GM06990 (cell line): ENCODE measurements around the gene STK4.
A peak's percentile ranks its signal among the peaks of the same experiment; 100 is the strongest.

ENCODE experiments used
- DNase-seq: peaks from one replicate; pipeline ENCODE4 v3.0.0-alpha.2; 2011; ENCODE audit not compliant: insufficient read length; ENCODE audit errors: extremely low read depth
- H3K27me3 ChIP-seq: replicated peaks from 2 replicates; pipeline ENCODE4 v1.6.0; 2011; ENCODE audit warnings: low read length; ENCODE audit not compliant: control insufficient read depth, insufficient read depth
- H3K36me3 ChIP-seq: 2 replicates; pipeline ENCODE4 v1.5.1; 2011; ENCODE audit warnings: low read length; ENCODE audit not compliant: control insufficient read depth, insufficient read depth
- H3K4me3 ChIP-seq: replicated peaks from 2 replicates; pipeline ENCODE4 v1.5.1; 2011; ENCODE audit warnings: low read depth, mild to moderate bottlenecking, control low read depth, low read length
- CTCF ChIP-seq: IDR thresholded peaks from 2 replicates; pipeline ENCODE4 v1.5.1; 2011; ENCODE audit warnings: low read length, control low read depth, mild to moderate bottlenecking, inconsistent platforms; ENCODE audit not compliant: insufficient read depth, poor library complexity, severe bottlenecking

The STK4 gene

GRCh38 chr20:44965651-44966029, 672 bp upstream of the STK4 start:
- Histone ChIP-seq H3K4me3 (peak overlapping the region; percentile 97), H3K36me3 (no peaks in the 10 kb centered on the region; the same call in 1 of the 2 replicates), H3K27me3 (no peaks in the 10 kb centered on the region)
- no peak for DNase-seq
- no peak for TF ChIP-seq CTCF

GRCh38 chr20:44967207-44967807, 995 bp downstream of the STK4 start:
- H3K36me3 ChIP-seq = no peaks in the 10 kb centered on the region; the same call in none of the 2 replicates
- H3K27me3 ChIP-seq = no peaks in the 10 kb centered on the region
- H3K4me3 ChIP-seq = peak overlapping the region; percentile 97
- no peak for TF ChIP-seq CTCF
- DNase-seq = peak; percentile 41

DNA sequence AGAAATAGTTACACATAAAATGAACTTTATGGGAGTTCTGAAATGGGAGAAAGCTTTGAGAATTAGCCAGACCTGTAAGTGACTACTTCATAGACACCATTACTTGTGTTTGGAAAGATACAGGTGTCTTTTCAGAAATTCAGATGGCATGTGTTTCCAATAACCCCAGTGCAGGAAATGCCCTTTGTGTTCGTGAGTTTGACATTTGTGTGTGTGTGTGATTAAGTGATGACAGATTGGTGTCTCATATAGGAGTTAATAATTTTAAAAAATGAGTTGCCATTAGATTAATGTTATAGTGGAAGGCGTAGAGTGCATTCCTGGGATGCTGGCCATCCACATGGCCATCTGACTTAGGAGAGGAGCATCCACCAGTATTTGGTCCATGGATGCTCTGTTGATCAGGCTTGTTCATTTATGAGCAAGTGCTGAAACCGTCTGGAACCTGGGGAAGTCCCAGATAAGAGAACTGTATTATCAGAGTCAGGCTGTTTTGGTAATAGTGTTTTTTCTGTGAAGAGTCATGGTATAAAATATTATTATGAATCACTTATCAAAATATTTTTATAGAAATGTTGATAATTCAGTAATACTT, 3.1 kb downstream of the STK4 start:
- DNase-seq = no peak
- Histone ChIP-seq H3K27me3 (no peaks in the 10 kb centered on the region), H3K4me3 (peak overlapping the region; percentile 97), H3K36me3 (peaks cover 2% of the 10 kb centered on the region)
- no peak for TF ChIP-seq CTCF

- TF ChIP-seq CTCF = no peak
- H3K36me3 ChIP-seq = peaks cover 2% of the 10 kb centered on the region
- peak; percentile 37 for DNase-seq
- H3K27me3 ChIP-seq = no peaks in the 10 kb centered on the region
- peak overlapping the region; percentile 97 for H3K4me3 ChIP-seq
Observed at GRCh38 chr20:44970243-44970757, 4.0 kb downstream of the STK4 start.

GRCh38 chr20:44973053-44973452, 6.7 kb downstream of the STK4 start:
- H3K4me3 ChIP-seq = no peak overlapping the region
- DNase-seq = no peak
- H3K27me3 ChIP-seq = no peaks in the 10 kb centered on the region
- H3K36me3 ChIP-seq = peaks cover 7% of the 10 kb centered on the region
- TF ChIP-seq CTCF = no peak
